DMS 273 (cell line): ENCODE measurements around the gene ARHGAP22.
A peak's percentile ranks its signal among the peaks of the same experiment; 100 is the strongest.

Source experiments
- DNase-seq: peaks from one replicate; lab custom pipeline; 2025; ENCODE audit not compliant: unreplicated experiment; lab: John Stamatoyannopoulos, UW

Gene ARHGAP22

DNA sequence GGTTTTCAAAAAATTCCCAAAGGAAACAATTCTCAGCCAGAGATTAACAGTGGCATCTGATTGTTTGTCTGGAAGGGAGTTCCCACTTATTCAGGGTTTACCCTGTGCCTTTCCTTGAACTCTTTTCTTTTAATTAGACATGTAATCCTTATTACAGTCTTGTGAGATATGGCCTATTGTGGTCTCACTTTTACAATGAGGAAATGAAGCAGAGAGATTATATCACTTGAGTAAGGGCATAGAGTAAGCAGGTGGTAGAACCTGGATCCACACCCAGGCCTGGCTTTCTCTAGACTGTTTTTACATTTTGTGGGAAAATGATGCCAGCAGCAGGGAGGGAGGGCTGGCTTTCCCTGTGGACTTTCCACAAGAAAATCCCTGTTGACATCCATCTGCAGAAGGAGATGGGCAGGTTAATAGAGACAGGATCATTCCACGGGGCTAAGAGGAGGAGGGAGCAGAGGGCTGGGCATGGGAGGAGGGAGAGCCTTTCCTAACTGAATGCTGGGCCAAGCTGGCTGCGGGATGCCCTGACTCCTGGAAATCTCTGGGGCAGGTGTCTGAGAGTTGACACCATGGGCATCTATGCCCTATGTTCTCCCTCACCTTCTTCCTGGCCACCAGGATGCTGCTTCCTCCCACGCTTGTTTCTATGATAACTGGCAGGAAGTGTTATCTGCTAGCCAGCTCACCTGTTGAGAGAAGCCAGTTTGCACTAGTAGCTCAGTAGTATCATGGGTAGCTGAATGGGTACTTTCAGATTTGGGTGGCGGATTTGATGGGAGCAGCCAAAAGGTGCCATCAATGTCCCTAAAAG, 28.7 kb upstream of the ARHGAP22 start:
- no peak for DNase-seq

DNA sequence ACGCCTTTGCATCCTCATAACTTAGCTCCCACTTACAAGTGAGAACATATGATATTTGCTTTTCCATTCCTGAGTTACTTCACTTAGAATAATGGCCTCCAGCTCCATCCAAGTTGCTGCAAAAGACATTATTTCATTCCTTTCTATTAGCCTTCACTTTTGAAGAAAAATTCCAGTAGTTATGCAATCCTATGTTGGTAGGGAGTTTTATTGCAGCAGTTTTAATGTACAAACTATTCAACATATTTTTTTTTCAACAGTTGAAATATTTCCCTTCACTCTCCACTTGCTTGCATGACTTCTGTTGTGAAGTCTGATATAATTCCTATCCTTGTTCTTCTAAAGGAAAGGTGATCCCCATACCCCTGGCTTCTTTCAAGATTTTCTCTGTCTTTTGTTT, 27.3 kb upstream of the ARHGAP22 start:
- no peak for DNase-seq

DNA sequence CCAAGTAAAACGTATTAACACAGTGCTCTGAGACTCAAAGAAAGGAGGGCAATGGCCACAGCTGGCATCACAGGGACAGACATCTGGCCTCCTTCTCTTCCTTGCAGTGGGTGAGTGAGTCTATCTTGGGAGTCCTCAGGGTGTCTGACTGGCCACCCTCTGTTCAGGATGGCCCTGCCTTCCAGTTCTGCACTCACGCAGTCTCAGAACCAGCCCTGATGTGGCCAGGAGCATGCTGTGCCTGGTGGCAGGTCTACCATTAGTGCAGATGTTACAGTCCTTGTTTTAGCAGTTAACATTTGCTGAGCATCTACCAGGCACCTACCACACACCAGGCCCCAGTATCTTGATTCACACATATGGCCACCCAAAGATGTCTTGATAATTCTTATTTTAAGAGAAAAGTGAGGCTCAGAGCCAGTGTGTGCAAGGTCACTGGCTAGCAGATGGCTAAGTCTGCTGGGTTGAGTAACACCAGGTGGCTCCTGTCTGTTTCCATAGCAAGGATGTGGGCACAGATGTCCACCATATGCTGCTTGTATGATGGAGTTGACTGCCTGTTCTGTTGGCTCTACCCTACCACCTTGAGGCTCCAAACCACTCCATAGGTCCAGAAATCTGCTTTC, 23.2 kb upstream of the ARHGAP22 start:
- DNase-seq: peak; percentile 96

DNA sequence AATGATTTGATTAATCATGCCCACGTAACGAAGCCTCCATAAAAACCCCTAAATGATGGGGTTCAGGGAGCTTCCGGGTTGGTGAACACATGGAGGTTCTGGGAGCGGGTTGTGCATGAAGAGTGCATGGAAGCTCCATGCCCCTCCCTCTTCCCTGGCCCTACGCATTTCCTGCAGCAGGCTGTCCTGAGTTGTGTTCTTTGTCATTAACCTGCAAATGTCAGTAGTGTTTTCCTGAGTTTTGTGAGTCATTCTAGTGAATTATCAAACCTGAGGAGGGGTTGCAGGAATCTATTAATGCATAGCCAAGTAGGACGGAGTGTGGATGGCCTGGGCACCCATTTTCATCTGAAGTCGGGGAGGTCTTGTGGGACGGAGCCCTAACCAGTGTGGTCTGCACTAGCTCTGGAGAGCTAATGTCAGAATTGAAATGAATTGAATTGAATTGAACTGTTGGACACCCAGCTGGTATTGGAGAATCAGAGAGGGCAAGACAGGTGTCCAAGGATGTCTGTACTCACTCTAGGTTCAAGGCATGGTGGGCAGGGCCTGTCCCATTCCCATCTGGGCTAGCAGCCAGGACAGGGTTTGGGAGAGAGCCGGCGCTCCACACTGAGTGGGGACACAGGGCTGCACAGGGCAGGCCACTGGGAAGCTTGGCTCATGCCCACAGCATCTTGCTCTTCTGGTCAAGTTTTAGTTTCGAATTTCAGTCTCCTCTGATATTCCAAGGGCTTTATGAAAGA, 22.3 kb upstream of the ARHGAP22 start:
- no peak for DNase-seq

DNA sequence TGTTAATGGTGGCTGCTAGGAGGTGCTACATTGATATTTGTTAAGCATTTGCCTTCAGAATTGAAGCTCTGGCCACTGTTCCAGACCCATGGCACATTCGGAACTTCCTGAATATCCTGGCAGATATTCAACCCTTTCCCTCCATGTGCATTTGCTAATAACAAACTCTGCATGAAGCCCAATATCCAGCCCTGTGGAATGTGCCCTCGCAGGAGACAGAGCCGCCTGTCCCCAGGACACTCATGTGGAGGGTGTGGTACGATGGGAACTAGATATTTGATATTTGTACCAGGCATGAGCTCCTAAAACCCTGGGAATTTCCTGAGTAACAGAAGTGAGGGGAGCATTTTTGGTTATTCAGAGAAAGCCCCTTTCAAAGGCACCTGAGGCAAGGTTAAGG, 21.6 kb upstream of the ARHGAP22 start:
- DNase-seq: no peak

DNA sequence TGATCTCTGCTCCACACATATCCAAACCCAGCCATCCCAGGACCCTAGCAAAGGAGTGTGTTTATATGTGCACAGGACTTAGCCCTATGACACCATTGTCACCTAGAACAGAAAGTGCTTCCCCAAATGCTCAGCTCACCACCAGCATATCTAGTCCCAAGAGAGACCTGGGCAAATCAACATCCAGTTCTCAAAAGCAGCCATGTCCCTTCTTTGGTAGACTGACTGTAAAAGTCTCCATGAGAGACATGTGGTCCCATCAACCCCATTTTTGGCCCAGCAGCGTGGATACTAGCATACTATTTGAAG, 20.9 kb upstream of the ARHGAP22 start:
- no peak for DNase-seq

DNA sequence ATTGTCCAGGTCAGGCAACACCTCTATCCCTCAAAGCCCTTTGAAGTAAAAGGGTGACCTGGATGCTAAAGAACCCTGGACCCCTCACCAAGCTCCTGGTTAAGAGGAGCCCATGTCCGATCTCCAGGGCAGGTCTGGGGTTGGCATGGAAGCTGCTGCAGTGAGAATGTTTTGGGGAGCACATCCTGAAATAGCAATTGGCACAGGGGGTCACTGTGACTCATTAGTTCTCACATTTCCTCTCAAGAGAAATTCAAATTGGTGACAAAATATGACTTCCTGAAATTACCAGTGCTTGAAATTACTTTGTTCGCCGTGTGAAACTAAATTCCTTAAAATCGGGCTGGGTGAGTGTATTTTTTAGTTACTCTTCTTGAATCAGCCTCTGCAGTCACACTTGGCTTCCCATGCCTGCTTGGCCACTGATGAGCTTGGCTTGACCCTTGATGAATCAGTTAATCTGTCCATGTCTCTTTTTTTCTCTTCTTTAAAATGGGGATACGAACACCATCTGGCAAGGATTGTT, 18.8 kb upstream of the ARHGAP22 start:
- DNase-seq: no peak

DNA sequence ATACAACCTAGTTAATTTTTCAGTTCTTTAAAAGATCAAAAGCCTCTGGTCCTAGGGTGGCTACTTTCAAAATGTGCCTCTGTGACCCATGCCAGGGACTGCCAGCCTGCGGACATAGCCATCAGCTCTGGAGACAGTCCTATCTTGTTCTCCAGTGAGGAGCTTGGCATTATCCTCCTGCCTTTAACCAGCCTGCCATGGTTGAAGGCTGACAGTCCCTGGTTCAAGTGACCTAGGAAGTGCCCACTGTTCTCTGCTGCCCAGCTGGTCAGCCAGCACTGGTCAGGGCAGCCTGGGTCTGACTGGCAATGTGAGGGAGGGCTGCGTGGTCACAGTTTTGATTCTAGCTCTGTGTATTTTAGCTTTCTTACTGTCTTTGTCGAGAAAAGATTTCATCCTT, 18.1 kb upstream of the ARHGAP22 start:
- no peak for DNase-seq

DNA sequence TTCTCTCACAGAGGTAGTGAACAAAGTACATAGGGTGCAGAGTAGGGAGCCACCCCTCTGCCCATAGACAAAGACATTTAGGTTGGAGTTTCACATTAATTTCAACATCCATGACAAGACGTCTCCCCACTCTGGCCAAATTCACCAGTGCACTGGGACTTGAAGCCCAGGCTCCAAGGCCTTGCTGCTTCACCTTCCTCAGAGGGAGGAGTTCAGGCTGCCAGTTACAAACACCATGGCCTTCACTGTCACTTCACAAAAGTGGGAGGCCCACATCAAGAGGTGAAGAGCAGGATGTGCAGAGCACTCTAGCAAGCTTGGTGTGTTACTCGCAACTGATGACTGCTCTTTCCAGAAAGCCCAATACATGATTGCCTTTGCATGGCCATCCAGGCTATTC, 15.8 kb upstream of the ARHGAP22 start:
- DNase-seq: no peak

DNA sequence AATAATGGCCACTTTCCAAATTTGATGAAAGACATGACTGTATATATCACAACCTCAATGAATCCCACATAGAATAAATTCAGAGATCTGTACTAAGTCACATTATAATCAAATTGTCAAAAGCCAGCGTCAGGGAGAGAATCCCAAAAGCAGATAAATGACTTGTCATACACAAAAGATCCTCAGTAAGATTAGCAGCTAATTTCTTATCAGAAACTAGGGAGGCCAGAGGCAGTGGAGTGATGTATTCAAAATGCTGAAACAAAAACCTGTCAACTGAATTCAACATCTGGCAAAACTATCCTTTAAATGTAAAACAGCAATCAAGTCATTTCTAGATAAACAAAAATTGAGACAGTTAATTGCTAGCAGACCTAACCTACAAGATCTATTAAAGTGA, 11.6 kb upstream of the ARHGAP22 start:
- DNase-seq: no peak

DNA sequence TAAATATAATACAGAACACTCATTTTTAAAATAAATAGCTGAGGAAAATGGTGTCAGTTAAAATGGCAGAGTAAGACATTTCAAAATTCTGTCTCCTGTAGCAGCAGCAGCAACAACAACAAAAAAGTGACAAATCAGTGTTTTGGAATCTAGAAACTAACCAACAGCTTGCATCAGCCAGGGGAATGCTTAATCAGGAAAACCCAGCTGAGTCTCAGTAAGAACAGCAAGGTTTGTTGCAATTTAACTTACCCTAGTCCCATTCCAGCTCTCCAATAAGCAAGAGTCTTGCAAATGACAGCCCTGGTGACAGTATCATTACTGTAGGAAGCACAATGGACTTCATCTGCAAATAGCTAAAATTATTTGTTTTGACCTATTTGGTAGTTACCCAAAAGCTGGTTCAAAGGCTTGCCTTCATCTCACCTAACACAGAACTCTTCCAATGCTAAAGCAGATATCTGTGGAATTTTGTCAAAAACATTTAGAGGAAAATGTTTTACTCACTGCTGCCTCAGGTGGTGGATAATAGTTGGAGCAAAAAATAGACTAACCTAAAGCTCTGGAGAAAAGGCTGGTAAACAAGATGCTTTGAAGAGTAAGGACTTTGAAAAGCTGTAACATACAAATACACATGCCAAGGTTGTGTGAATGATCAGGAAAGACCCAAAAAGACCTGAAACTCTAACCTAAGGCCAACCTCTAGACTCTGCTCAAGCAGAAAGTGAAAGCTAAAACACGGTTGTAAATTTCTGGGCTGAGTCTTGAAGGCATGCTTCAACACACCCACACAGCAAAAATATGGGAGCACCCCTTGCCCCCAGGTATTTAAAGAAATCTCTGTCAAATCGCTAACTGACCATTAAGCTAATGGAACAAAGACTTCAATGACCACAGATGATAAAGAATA, 9.9 kb upstream of the ARHGAP22 start:
- no peak for DNase-seq

DNA sequence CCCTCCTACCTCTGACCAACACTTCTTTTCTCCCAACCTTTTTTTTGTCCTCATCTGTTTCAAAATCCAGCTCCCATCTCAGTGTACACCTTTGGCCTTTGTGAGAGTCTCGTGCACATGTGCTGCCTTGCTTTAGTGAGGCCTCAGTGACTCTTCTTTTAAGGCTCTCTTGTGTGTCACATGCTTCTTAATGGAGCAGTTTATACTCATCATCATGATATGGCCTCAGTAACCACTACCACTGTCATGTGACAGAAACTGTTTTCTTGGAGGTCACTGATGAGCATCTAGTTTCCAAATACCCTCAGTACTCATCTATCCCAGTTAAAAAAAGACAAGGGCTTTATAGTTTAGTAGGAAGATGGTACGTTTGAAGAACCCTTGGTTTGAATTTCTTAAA, 8.1 kb upstream of the ARHGAP22 start:
- DNase-seq: no peak

DNA sequence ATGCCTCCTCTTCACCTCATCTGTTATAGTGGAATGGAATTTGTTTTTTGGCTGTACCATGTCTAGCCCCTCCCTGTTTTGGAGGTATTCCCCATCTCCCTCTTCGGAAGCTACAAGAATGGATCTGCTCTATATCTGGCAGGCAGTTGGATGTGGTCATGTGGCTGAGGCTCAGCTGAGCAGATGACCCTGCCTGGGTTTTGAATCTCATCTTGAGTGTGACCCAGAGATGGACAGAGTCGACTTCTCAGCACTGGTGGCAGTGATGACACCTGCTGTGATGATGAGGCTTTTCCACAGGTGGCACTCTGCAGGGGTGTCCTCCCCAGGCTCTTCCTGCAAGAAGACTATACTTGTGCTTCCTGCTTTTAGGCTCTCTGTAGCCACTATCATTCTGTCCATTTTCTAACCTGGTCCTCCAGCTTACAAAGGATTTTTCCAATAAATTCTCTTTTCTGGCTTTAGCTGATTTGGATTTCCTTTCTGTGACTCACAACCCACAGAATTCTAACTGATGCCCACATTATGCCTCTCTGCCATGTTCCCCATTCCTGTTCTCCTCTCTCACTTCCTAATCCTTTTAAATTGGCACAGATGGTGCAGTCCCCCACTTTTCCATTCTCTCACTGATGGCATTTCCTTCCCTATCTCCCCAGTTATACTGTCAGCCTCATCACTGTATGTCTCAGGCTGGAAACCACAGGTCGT, 7.5 kb upstream of the ARHGAP22 start:
- no peak for DNase-seq

DNA sequence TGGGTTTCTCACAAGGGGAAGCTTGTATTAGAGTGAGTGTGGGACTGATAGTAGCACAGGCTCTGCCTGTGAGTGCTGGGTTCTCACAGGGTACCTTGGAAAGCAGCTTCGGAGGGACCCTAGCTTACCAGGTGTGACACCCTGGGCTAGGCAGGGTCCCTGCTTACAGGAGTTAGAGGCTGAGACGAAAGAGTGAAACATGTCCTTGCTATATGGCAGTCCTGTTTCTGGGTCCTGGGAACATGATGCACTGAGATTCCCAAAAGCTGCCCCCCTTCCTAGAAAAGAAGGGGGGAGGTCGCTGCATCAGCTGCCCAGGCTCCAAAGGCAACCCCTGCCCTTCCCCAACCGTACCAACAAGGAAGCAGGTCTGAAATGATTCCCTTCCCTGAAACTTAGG, 6.3 kb upstream of the ARHGAP22 start:
- no peak for DNase-seq

DNA sequence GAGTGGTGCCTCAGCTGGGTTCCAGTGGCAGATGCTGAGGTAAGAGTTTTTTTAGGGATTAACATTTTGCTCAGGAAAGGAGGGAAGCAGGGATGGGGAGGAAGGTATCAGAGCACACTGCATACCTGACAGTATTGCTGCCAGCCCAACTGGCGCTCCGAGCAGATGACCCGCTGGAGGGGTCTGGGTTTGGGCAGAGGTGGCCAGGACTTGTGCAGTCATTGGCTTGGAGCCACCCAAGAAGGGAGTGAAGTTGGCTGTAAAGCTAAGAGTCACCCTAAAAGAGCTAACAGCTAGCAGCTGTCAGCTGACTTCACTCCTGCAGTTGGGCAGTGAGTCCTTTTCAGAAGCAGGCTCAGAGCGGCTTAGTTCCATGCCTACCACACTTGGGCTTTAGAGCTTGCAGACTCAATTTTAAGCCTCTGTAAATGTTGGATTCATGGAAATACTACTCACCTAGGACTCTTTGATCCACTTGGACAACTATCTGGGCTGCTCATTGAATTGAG, 5.8 kb upstream of the ARHGAP22 start:
- DNase-seq: no peak

DNA sequence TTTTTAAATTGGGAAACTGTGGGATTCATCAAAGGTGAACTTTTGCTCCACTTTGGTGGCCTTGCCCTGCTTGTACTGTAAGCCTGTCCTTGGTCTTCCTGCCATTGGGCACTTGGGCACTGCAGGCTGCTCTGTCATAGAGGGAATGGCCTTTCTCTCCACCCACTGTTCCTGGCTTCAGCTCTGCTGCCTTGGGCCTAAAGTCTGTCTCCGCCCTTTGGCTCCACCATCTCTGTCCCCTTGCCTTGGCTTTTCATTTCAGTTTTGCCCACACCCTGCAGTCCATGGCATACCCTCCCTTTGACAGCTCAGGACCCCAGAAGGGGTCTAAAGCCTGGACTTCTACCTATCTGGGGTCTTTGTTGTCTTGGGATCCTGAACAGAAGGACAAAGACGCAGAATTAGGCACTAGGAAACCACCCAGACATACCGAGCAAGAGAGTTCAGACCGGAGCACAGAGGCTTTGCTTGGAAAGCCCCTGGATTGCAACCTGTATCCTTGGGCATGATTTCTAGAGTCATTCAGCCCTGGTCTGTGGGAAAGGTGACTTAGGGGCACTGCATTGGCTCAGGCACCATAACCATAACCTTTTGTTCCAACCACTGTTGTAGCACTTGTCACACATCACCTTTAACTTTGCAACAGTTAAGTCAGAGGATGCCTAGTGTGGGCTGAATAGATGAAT, 5.2 kb upstream of the ARHGAP22 start:
- DNase-seq: no peak

DNA sequence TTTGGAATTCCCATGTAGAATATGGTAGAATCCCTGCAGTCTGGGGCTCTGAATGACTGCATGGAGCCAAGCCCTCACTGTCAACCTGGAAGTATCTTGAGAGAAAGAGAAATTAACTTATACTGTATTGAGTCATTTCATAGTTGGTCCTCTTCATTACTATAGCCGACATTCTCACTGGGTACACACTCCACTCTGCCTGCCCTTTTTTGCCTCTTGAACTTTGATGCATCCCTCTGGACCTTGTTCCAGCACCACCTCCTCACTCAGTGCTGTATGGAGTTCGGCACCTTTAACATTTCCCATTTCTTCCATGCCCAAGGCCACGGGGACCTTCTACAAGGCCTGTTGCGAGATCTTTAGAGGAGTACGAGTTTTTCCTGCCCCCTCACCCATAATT, 4.6 kb upstream of the ARHGAP22 start:
- DNase-seq: no peak

DNA sequence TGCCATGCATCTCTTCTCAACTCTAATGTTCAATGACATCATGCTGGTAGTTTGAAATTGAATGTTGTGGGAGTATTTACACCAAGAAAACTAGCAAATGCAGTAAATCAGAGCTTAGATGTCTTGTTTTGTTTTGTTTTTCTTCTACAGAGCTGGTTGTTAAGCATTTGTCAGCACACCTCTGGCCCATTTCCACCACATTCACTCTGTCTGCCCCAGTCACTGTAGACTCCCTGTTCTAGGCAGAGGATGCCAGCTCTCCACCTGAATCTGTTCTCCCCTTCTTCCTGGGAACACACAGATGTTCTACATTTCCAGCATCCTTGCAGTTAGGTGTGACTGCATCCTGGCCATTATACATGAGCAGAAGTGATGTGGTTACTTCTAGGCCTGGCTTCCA, 4.1 kb upstream of the ARHGAP22 start:
- DNase-seq: no peak

DNA sequence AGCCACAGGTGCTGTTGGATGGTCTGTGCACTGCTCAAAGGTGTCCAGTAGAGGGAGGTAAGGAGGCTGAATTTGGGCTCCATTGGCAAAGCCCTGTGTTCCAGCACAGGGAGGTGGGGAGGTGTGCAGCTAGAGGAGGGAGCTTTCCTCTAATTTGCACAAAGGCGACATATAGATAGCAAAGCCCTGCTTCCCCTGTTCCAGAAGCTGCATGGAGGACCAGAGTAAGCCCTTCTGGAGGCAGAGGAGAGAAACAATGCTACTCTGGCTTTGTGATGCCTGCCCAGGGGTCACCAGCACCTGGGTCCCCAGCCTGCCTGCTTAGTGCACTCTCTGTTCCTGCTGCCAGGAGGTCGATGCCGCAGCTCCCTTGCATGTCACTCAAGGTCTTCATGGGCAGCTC, 3.4 kb upstream of the ARHGAP22 start:
- peak; percentile 76 for DNase-seq
